ENCODE results near the gene LIPC.

The LIPC gene

GRCh38 chr15:58545307-58546065 lies 113.7 kb downstream of the LIPC start:
- DNase-seq: no peak

GRCh38 chr15:58546066-58546591 lies 114.3 kb downstream of the LIPC start:
- no peak for DNase-seq

- peak; percentile 65 for DNase-seq
Observed at GRCh38 chr15:58546635-58547627, 115.1 kb downstream of the LIPC start.

GRCh38 chr15:58547628-58548307 lies 116.0 kb downstream of the LIPC start:
- no peak for DNase-seq

- DNase-seq: no peak
Observed at GRCh38 chr15:58548308-58549012, 116.7 kb downstream of the LIPC start.

- no peak for DNase-seq
Observed at GRCh38 chr15:58549013-58549784, 117.4 kb downstream of the LIPC start.

- no peak for DNase-seq
Observed at GRCh38 chr15:58549785-58550074, 117.9 kb downstream of the LIPC start.

- DNase-seq: no peak
Observed at GRCh38 chr15:58551084-58551763, 119.4 kb downstream of the LIPC start.

- peak; percentile 36 for DNase-seq
Observed at GRCh38 chr15:58551764-58552504, 120.1 kb downstream of the LIPC start.

- DNase-seq: no peak
Observed at GRCh38 chr15:58552505-58553364, 120.9 kb downstream of the LIPC start.

GRCh38 chr15:58553365-58553918 lies 121.7 kb downstream of the LIPC start:
- no peak for DNase-seq

- no peak for DNase-seq
Observed at GRCh38 chr15:58554758-58555157, 123.0 kb downstream of the LIPC start.

- no peak for DNase-seq
Observed at GRCh38 chr15:58555162-58556027, 123.6 kb downstream of the LIPC start.

GRCh38 chr15:58556028-58556361 lies 124.2 kb downstream of the LIPC start:
- DNase-seq: no peak

- DNase-seq: no peak
Observed at GRCh38 chr15:58556541-58556940, 124.8 kb downstream of the LIPC start.

- DNase-seq: no peak
Observed at GRCh38 chr15:58558777-58559176, 127.0 kb downstream of the LIPC start.

GRCh38 chr15:58559904-58560588 lies 128.3 kb downstream of the LIPC start:
- no peak for DNase-seq

GRCh38 chr15:58561321-58561720 lies 129.5 kb downstream of the LIPC start:
- DNase-seq: no peak

Measured in amniotic stem cell (primary cell).